Aorta (tissue), 5 donors: ENCODE data around the gene ING3. TPM values are rescaled to one million over a fixed set of nuclear protein-coding genes. Genes with fewer than 3 reads are reported as not detected.

ENCODE experiments used
- ATAC-seq: fragments of 200-7000 bp; cut with Tn5 transposase; one replicate; pipeline ENCODE4 v1.9.1; 2022; ENCODE audit warnings: moderate library complexity; ENCODE audit not compliant: low FRiP score
- DNase-seq, 2 donors: peaks; one replicate each; pipeline ENCODE4 v3.0.0-alpha.2; 2020
- H3K27ac ChIP-seq, 2 donors: one replicate each; pipeline ENCODE4 v1.5.1; 2013; ENCODE audit warnings: low read length in 2 of 2, mild to moderate bottlenecking in 2 of 2, moderate library complexity in 2 of 2, control low read depth in 1 of 2, inconsistent platforms in 1 of 2, low read depth in 1 of 2
- H3K27me3 ChIP-seq, 2 donors: one replicate each; pipeline ENCODE4 v1.6.1; 2013; ENCODE audit warnings: control low read depth in 1 of 2, low read length in 1 of 2, mild to moderate bottlenecking in 1 of 2, moderate library complexity in 1 of 2; ENCODE audit not compliant: insufficient read depth in 2 of 2, control insufficient read depth in 1 of 2
- H3K36me3 ChIP-seq, 2 donors: one replicate each; pipeline ENCODE4 v1.6.1; 2013; ENCODE audit warnings: control low read depth in 1 of 2, low read length in 1 of 2, mild to moderate bottlenecking in 1 of 2; ENCODE audit not compliant: insufficient read depth in 2 of 2, control insufficient read depth in 1 of 2
- H3K4me1 ChIP-seq, 2 donors: one replicate each; pipeline ENCODE4 v1.6.1; 2013; ENCODE audit warnings: low read length in 2 of 2, control low read depth in 1 of 2, mild to moderate bottlenecking in 1 of 2, moderate library complexity in 1 of 2; ENCODE audit not compliant: insufficient read depth in 2 of 2, control insufficient read depth in 1 of 2
- H3K4me3 ChIP-seq, 2 donors: one replicate each; pipeline ENCODE4 v1.5.1; 2013; ENCODE audit warnings: low read length in 2 of 2, control low read depth in 1 of 2, mild to moderate bottlenecking in 1 of 2
- H3K9me3 ChIP-seq: one replicate; pipeline ENCODE4 v1.6.1; 2013; ENCODE audit warnings: mild to moderate bottlenecking, low read length; ENCODE audit not compliant: control insufficient read depth
- WGBS, 2 donors: extraction: QIAGEN DNeasy Blood & Tissue Kit; methylation state at CpG; one replicate each; pipeline ENCODE4 v1.1.7; 2013; 5-methylcytosine and 5-hydroxymethylcytosine counted together
- intact Hi-C, 2 donors: fragments of 100-400 bp; cut with DNase I; formaldehyde crosslinking; loops; one replicate each; pipeline versions ENCODE4 v1.14.2 to v1.15.0; 2022
- polyA plus RNA-seq, 2 donors: library from polyadenylated mRNA; stranded (reverse); fragments of 200-250 nt; gene quantifications; one replicate each; pipeline ENCODE4 v1.2.3, GENCODE V29; 2013
- total RNA-seq, 2 donors: library from RNA; stranded (reverse); fragmentation: NEBNext Ultra II Directional; extraction: Animal tissue kit (Norgen Biotek cat#: 25700); gene quantifications; one replicate each; pipeline ENCODE4 v1.2.1, GENCODE V29; 2021
- donor health status: healthy with polysubstance abuse.
- donor health status: Bipolar disorder and iron deficiency.
- donor health status: DM: no; HTN: no; CAD: no.
- donor health status: DM: no; HTN: no; CAD: no.
- donor health status: DM: yes; HTN: yes; CAD: no.

The ING3 gene
- total and polyA plus RNA-seq, 4 donors: 7.5 to 16.0 (median 15.7) TPM

- Histone ChIP-seq H3K27ac (no peak overlapping the region), H3K9me3 (no peaks in the 10 kb centered on the region), H3K36me3 (no peaks in the 10 kb centered on the region), H3K4me1 (peaks cover 0 to 14% of the 10 kb centered on the region in 2 donors), H3K4me3 (no peak overlapping the region), H3K27me3 (no peaks in the 10 kb centered on the region)
- ATAC-seq (no peak), DNase-seq (no peak)
- WGBS, 2 donors: 68 to 72% methylated on average over 5 of the region's 5 CpGs
- intact Hi-C loops: no loop called here
These were observed 70.7 kb downstream of the ING3 start for GRCh38 chr7:121020989-121021969.

GRCh38 chr7:121023194-121023593 is 72.6 kb downstream of the ING3 start:
- Histone ChIP-seq H3K4me3 (no peak overlapping the region), H3K27ac (no peak overlapping the region), H3K27me3 (no peaks in the 10 kb centered on the region), H3K36me3 (no peaks in the 10 kb centered on the region), H3K4me1 (peaks cover 0 to 13% of the 10 kb centered on the region in 2 donors), H3K9me3 (no peaks in the 10 kb centered on the region)
- intact Hi-C loops: no loop called here
- ATAC-seq (no peak), DNase-seq (no peak)

GRCh38 chr7:121023683-121024511 is 73.3 kb downstream of the ING3 start:
- Histone ChIP-seq H3K4me1 (peaks cover 0 to 16% of the 10 kb centered on the region in 2 donors), H3K27ac (peak overlapping the region; percentile 36 to 84), H3K4me3 (no peak overlapping the region)

GRCh38 chr7:121024611-121025010 is 74.0 kb downstream of the ING3 start:
- intact Hi-C loops: no loop called here

More at GRCh38 chr7:121023683-121024511, 73.3 kb downstream of the ING3 start:
- no peak for ATAC-seq
- H3K36me3 ChIP-seq: no peaks in the 10 kb centered on the region
- H3K9me3 ChIP-seq: no peaks in the 10 kb centered on the region
- DNase-seq: no peak
- no peaks in the 10 kb centered on the region for H3K27me3 ChIP-seq
- intact Hi-C loops: no loop called here
- WGBS, 2 donors: 18 to 19% methylated on average over 8 of the region's 8 CpGs

GRCh38 chr7:121026159-121026558 is 75.6 kb downstream of the ING3 start:
- 92 to 98% methylated on average over 1 of the region's 1 CpG for WGBS, 2 donors

More at GRCh38 chr7:121024611-121025010, 74.0 kb downstream of the ING3 start:
- Histone ChIP-seq H3K27ac (peak overlapping the region in 1 of 2 donors; percentile 21), H3K27me3 (no peaks in the 10 kb centered on the region), H3K4me3 (no peak overlapping the region), H3K36me3 (no peaks in the 10 kb centered on the region), H3K9me3 (no peaks in the 10 kb centered on the region), H3K4me1 (peaks cover 0 to 14% of the 10 kb centered on the region in 2 donors)
- DNase-seq (no peak), ATAC-seq (no peak)
- 11 to 13% methylated on average over 5 of the region's 5 CpGs for WGBS, 2 donors

GRCh38 chr7:121026577-121027111 is 76.1 kb downstream of the ING3 start:
- peaks cover 0 to 14% of the 10 kb centered on the region in 2 donors for H3K4me1 ChIP-seq
- DNase-seq (no peak), ATAC-seq (no peak)
- no peak overlapping the region for H3K27ac ChIP-seq
- no peaks in the 10 kb centered on the region for H3K9me3 ChIP-seq
- H3K36me3 ChIP-seq: no peaks in the 10 kb centered on the region
- WGBS, 2 donors: 93 to 98% methylated on average over 3 of the region's 3 CpGs
- H3K4me3 ChIP-seq: no peak overlapping the region
- no peaks in the 10 kb centered on the region for H3K27me3 ChIP-seq
- intact Hi-C loops: no loop called here

More at GRCh38 chr7:121026159-121026558, 75.6 kb downstream of the ING3 start:
- H3K4me1 ChIP-seq: peaks cover 0 to 14% of the 10 kb centered on the region in 2 donors
- peak overlapping the region in 1 of 2 donors; percentile 79 for H3K27ac ChIP-seq
- ATAC-seq (no peak), DNase-seq (no peak)
- H3K27me3 ChIP-seq: no peaks in the 10 kb centered on the region
- H3K9me3 ChIP-seq: no peaks in the 10 kb centered on the region
- intact Hi-C loops: no loop called here
- H3K4me3 ChIP-seq: no peak overlapping the region
- no peaks in the 10 kb centered on the region for H3K36me3 ChIP-seq

Other genes with a start within 250 kb of the ING3 start
- gene TSPAN12, start 92.6 kb upstream of the ING3 start, total RNA-seq: 10 to 100 TPM; 13.4 to 14.3 TPM
- 10 to 100 TPM in 1 of 2 donors, 1 to 10 TPM in 1; 2.2 to 11.6 TPM for gene TSPAN12, start 92.6 kb upstream of the ING3 start, polyA plus RNA-seq
- 100 to 1,000 TPM; 119 to 201 TPM for gene CPED1, start 37.9 kb downstream of the ING3 start, total RNA-seq
- 10 to 100 TPM; 35.3 to 39.5 TPM for gene CPED1, start 37.9 kb downstream of the ING3 start, polyA plus RNA-seq